Left kidney (tissue), 2 donors: ENCODE measurements around the gene CLCF1. TPM values are rescaled to one million over a fixed set of nuclear protein-coding genes. Genes with fewer than 3 reads are reported as not detected.

Experiments used
- DNase-seq: peaks from one replicate; pipeline ENCODE4 v3.0.0-alpha.2; 2013
- polyA plus RNA-seq: library from polyadenylated mRNA; unstranded; fragments of 120-200 nt; gene quantifications from one replicate; pipeline ENCODE4 v1.2.1, GENCODE V29; 2013; ENCODE audit not compliant: insufficient read length

Gene CLCF1
- polyA plus RNA-seq, 1 donor: 7.0 TPM

DNA sequence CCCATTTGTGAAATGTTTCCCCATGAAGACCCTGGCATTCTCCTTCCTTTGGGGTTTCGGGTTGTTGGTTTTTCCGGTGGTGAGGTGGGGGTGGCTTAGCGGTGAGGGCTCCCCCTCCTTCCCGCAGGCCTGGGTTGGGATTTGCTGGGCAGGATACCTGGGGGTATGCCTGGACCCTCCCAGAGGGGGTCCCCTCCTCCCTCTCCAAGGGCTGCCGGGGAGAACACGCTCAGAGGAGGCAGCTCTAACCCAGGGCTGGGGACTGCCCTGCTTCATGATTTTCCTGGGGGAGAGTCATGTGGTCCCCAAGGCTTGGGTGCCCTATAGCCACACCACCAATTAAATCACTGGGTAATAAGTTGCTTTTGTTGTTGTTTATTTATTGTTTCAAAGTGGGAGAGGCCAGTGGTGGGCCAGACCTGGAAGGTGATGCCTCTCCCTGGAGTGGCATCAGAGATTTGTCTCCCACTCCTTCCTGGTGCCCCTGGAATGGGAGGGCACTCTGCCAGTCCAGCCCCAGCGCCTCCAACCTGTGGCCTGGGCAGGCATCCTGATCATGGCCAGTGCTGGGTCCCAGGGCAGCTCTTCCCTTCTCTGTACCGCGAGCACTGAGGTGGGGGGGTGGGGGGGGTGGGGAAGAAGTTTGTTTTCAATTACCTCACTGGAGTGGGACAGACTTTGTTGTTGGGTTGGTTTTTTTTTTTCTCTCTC lies 1.3 kb upstream of the CLCF1 start:
- DNase-seq: no peak

DNA sequence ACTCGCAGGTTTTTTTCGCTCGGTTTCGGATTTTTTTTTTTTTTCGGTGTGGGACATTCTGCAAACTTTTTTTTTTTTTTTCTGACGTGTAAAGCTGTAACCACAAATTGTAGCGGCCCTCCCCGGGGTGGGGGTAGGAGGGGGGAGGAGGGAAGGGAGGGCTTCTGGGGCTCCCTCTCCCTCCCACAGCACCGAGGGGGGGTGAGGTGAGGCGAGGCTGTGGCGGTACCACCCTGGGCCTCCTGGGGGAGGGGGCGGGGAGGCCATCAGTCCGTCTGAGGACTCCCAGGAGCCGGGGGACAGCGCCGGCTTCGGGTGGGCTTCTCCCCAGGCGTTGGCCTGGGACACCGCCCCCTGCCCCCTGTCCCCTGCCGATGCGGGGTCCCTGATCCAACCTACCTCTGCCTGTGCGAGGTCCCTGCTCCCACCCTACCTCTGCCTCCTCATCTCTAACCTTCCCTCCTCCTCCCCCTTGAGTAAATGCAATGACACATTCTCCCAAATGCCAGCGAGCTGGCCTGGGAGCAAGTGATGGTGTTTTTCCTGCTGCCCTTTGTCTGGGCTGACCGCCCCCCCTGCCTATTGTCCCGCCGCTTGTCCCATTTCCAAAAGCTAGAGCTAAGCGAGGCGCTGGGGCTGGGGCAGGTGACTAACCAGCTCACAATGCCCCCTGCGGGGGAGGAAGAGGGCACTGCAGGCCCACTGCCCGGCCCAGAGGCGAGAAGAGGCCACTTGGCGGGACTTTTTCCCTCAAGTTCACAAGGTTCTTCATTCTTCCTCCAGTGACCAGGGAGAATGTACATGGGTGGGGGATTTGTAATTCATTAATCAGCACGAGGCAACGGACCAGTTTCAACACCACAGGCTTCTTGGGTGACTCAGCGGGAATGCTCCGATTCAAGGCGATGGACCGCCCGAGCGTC lies 511 bp upstream of the CLCF1 start:
- DNase-seq: peak; percentile 72

DNA sequence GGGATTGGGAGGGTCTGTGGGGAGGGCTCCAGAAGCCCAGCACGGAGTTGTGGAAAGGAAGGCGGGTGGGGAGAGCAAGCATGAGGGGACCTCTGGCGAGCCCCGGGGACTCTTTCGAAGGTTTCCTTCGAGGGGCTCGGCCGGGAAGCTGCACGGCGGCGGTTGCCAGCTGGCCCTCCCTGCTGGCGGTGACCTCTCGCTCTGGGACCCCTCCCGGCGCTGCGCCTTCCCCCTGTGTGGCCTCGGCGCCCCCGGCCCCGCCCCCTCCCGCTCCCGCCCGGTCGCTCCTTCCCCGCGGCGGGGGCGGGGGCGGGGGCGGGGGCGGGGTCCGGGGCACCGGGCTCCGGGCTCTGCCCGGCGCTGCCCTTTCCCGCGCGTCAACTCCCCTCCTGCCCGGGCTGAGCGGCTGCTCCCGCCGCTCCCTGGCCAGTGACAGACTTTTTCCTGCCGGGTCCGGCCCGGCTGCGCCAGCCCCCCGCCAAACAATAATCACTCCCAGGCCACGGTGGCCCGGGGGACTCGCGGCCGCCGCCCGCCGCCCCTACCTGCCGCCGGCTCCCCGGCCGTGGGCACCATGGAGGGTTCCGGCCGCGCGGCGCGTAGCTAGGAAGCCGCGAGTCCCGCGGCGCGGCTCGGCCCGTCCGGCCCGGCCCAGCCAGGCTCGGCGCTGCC lies 941 bp downstream of the CLCF1 start:
- DNase-seq: no peak

DNA sequence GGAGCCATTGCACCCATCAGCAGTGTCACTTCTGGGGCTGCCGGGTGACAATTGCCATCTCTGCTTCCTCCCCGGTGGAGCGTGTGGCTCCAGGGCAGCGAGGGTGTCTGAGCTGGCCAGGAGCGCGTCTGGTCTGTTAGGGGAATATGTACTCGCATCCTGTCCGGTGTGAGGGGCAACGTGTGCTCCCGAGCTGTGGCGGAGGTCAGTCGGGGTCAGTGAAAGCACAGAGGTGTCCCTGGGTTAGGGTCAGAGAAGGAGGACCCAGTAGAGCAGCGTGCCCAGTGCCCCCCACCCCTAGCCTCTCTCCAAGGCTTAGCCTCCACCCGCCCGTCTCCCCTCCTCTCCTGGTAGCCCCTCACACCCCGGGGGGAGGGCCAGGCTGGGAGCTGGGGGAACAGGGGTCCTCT lies 1.5 kb downstream of the CLCF1 start:
- no peak for DNase-seq

DNA sequence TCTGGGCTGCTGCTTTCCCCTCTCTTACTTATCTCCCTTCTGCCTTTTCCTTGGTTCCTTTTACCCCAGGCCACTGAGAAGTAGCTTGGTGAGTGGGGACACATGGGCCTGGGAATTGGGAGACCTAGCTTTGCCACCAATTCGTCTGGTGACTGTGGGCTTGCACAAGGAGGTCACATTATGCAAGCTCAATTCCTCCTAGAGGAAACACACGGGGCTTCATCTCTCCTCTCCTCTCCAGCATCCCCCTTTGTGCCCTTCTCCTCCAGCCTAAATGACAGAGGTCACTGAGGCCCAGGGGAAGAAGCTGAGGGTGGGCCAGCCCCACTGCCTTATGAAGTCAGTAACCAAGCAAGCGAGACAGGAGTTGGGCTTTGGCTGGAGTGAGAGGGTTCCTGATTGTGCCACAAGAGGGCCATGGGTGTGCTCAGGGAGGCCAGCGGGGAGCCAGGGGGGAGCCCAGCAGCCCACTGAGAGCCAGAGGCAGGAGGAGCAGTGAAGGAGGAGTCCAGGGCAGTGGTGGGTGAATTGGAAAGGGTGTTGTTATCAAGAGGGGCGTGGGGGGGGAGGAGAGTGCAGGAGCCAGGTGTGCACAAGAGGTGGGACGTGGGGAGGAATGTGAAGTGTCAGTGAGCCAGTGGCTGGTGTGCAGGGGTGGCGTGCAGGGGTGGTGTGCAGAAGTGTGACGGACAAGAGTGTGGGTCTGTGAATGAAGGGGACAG lies 2.0 kb downstream of the CLCF1 start:
- DNase-seq: no peak

DNA sequence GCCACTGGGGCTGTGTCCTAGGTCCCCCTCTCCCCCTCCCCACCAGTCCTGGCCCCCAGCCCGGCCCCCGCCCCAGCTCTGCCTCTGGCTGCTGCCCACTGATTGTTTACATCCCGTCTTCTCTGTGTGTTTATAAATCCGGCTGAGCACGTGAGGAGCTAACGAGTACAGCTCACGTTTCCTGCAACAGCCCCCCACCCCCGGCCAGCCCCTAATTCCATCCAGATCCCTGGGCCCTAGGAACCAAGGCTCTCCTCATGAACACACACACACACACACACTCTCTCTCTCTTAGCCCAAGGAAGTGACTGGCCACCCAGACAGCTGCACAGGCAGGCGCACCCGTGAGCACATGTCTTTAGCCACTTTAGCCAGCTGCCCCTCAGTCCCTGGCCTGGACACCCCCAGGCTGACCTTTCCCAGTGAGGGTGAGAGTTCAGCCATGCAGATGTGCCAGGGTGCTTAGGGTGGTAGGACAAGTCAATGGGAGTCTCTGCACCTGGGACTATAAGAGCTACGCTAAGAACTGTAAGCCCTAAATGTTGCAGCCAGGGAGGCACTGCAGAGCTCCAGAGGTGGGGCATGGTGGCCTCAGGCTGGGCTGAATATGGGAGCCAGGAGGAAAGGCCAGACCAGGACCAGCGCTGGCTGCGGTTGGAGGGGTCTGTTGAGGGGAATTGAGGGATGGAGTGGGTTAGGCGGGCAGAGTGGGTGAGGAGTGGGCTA lies 2.9 kb downstream of the CLCF1 start:
- no peak for DNase-seq

DNA sequence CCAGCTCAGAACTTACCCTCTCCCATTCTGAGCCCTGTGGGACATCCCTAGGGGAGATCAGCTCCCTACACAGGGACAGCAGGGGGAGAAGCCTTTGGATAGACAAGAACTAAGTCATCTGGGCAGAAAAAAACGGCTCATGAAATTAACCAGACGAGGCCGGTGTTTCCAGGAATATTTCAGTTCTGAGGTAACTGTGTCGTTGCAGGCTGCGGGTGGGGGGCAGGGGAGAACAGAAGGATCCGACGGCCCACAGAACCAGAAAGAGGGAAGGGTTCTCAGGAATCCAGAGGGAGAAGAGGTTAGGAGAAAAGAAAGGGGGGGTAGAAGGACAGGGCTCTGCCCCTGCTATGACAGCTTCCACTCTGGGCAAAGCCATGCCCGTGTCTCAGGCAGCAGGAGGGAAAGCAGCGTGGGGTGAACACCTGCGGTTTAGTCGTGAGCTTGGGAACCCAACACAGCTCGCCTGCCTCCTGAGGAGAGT lies 3.6 kb downstream of the CLCF1 start:
- DNase-seq: no peak

DNA sequence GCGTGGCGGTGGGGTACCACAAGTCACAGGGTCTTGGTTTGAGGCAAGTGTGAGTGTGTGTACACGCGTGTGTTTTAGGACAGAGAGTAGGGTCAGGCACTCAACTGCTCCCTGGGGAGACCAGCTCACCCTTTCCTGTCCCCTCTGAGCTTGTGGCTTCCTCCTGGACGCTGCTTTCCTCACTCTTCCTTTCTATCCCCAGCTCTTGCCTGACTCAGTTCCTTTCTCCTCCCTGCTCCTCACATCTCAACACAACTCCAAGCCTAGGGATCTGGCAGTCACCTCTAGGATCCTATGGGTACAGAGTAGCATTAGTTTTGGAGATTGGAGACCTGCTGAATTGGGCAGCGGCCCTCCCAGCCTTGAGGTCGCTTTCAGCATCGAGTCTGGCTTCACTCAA lies 4.1 kb downstream of the CLCF1 start:
- no peak for DNase-seq

DNA sequence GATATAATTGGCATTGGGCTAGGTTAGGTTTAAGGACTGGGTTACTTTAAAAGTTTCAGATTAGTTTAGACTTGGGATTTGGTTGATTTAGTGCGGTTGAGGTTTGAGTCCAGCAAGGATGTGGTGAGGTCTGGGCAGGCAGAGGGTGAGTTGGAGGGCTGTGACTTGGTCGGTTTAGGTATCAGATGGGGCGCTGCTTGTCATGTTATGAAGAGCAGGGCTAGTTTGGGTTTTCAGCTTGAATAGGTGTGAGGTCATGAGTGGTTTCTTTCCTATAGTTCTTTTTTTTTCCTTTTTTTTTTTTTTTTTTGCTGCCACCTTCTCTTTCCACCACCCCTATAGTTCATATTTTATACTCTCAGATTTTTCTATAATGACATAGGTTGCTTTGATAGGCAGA lies 4.8 kb downstream of the CLCF1 start:
- no peak for DNase-seq

DNA sequence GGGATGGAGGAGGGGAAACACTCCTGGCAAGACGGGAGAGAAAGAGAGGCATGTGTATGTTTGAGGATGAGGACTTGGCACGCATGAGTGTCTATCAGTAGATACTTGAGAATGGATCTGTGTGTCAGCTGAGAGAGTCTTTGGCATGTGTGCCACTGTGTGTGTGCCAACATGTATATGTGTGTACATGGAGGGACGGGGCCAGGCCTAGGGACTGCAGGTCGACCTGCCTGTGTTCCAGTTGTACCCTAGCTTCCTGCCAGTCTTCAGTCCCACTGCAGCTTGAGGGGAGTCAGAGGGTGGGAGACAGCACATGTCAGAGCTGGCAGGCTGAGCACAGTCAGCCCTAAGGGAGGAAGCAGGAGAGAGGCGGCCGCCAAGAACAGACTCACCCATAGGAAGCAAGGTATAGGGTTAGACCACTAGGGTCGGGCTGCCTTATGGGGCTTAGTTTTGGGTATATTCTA lies 5.6 kb downstream of the CLCF1 start:
- no peak for DNase-seq

DNA sequence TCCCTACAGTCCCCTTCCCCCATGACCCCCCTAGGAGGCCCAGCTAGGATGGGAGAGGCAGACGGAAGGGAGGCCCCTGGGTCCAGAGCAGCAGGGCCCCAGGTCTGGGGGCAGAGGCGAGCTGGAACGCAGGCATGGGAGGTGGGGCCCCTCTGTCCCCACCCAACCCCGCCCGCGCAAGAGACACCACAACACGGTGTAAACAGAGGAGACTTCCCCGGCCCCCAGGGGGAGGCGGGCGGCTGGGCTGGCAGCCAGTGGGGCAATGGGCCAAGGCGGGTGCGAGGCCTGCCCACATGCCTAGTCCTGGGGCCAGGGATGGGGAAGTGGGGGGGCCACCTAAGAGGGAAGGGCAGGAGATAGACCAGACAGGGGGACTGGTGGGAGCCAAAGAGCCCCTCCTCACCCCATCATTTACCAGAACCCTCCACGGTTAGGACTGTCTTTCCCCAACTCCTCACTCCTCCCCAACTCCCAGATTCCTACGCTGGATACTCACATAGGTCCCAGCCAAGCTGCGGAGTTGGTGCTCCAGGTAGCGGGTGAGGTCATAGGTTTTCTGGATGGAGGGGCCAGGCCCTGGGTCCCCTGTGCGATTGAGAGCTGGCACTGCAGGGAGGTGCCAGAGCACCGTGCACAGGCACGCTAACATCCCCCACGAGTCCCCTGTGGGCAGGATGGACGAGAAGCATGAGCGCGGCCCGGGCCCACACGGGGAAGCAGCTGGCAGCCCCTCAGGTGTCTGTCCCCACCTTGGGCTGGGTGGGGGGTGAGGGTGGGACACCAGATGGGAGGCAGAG lies 6.2 kb downstream of the CLCF1 start:
- DNase-seq: no peak

DNA sequence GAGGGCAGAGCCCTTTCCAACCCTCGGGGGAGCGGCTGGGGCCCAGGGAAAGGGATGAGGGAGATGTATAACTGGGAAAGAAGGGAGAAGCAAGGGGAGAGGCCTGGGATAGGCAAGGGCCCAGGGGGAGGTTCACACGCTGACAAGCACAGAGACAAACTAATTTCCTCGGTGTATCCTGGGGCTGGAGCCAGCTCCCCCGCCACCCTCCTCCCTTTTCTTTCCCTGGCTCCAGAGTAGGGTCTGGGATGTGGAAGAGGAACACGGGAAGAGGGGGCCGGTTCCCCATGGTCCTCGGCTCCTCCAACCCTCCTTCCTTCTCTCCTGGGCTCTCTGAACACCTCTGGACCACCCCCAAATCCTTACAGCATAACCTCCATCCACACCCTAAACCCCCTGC lies 6.9 kb downstream of the CLCF1 start:
- no peak for DNase-seq

DNA sequence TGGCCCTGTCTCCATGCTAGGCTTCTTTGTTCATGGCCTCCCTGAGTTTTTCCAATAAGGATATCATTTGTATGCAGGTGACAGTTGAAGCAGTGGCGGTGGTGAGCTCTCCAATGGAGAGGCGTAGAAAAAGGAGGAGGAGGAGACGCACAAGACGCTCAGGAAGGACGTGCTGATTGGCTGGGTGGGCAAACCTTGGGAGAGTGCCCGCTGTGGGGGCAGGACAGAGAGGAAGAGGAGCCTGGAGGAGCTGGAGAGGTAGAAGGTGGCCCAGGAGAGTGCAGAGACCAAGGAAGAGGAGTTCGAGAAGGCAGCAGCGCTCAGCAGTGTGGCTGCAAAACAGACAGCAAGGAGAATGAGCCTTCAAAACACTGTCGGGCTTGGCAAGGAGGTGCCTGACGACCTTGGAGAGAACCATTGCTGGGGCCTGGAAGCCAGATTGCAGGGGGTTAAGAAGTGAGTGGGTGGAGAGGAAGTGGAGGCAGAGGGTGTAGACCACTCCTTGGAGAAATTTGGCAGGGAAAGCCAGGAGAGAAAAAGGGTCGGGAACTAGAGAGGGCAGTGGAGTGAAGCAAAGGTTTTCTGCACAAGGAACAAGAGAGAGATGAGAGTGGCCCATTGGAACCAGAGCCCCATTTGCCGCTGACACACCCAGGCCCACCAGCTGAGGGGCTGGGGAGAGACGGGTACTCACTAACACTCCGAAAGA lies 7.5 kb downstream of the CLCF1 start:
- DNase-seq: no peak

DNA sequence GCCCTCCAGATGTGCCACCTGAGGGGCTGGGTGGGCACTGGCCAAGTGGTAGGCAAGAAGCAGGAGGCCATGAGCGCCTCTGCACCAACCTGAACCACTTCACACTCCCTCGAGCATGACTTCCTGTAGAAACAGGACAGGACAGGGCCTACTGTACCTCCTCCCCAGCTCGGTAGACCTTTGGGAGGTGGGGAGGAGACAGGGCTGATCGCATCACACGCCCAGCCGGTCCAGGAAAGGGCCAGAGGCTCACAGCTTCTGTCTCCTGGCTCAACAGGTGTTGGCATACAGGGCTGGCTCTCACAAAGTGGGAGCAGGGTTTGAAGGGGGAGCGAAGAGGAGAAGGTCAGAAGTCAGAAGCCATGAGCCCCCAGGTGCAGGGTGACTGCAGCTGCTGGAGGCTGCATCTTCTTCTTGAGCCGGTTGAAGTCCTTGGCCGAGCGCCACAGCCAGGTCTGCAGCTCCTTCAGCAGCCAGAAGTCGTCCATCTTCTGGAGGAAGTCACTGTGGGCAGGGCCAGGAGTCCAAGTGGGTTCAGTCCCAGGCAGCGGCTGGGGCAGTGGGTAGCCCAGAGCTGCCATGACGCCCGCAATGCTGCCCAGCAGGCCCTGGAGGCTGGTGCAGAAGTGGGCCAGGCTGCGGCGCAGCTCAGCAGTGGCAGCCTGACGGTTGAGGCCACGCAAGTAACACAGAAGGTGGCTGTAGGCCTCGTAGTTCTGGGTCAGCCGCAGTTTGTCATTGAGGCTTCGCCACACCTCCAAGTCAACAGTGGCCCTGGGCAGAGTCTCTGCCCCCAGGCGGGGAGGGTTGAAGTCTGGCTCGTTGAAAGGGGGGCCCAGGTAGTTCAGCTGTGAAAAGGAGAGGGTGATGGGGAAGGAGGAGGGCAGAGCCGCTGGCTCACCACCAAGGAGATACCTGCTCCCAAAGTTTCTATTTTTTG lies 8.3 kb downstream of the CLCF1 start:
- DNase-seq: no peak

DNA sequence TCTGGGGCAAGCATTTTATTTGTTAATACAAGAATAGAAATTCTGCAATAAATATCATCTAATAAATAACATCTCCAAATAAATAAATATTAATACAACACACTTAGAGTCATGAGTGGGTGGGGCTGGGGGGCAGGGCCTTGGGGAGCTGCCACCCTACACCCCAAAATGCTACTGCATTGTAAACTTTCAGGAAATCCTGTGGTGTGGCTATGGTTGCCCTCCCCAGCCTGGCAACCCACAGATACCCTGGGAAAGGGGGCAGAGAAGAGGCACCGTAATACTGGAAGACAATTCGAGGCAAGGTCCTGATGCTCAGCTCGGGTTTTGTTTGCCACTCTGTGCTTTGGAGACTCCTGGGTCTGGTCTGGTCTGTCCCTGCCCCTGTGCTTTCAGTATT lies 9.2 kb downstream of the CLCF1 start:
- DNase-seq: no peak

DNA sequence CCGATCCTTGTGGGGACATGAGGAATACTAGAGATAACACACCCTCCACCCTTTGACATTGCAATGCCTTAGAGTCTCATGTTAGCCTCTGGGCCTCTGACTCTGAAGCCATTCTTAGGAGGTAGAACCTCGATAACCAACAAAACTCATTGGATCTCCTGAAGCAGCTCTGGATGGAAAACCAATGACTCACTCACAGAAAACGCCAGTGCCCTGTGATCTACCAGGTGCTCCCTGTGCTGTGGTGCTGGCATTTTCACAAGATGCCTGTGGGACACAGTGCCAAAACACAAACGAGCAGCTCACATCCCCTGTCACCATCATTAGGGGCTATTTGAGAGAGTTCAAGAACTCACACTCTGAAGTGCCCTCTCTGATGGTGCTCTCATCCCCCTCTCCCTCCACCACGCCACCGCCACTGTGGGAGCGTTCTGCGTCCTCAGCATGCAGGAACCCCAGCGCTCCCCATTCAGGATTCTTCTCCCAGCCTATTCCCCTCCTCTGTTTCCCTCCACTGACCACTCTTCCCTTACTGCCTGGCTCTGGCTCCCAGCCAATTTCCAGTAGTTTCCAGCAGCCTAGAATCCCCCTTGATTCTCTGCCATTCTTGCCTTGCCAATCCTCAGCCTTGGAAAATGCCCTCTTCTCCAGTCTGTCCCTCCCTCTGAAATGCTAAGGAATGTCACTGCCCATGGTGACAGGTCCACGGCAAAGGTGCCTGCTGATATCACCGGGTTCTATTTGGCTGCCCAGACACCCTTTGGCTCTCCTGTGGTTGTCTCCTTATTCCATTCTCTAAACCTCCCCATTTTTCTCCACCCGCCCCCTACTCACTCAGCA lies 15.3 kb downstream of the CLCF1 start:
- DNase-seq: no peak

DNA sequence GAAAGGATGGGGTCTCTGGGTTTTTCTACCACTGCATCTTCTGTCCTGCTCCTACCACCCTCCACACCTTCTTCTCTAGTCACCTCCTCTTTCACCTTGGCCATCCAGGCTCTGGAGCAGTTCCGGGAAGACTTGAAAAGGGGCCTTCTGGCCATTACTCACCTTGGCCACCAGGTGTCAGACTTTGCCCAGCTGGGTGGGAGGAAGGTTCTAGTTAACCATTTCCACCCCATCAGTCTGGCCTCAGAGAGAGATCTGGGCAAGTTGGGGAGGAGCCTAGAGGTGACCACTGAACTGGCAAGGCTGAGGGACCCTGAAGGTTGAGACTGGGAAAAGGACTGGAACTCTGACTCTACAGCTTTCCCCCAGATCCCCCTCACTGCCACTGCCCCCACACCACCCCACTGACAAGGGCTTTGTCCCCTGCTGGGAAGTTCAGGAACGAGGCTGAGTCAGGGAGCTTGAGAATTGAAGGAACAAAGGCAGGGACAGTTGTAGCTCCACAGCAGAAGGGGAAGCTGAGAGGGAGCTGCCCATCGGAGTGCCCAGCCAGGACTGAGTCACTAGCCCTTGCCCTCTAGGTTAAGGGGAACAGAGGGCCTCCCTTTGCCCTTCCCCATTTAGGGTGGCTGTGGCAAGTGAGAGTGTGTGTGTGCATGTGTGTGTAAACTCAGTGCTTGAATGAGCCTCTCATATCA lies 16.4 kb downstream of the CLCF1 start:
- peak; percentile 77 for DNase-seq
